Raji (cell line): ENCODE results near the gene LAMA2.

Source experiments
- POLR2A ChIP-seq: IDR thresholded peaks from 2 replicates; pipeline ENCODE4 v1.6.1; 2011; ENCODE audit warnings: low read depth, low read length, control low read depth; ENCODE audit not compliant: insufficient read depth

The LAMA2 gene

DNA sequence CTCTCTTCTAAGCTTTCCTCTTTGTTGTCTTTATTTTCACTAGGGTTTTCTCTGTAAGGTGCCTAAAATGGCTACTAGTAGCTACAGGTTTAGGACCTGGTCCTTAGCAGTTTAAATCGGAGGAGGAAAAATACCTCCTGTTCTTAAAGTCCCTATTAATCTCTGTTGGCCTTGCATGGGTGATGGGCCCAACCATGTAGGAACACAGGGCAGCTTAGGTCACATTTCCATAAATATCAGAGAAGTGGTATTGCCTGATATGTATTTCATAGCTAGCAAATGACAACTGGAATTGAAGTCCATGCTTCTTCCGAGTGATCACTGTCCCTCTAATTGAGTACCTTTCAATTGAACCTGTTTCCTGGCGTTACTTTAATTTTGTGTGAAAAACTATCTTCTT is 70.0 kb downstream of the LAMA2 start:
- no peak for TF ChIP-seq POLR2A

DNA sequence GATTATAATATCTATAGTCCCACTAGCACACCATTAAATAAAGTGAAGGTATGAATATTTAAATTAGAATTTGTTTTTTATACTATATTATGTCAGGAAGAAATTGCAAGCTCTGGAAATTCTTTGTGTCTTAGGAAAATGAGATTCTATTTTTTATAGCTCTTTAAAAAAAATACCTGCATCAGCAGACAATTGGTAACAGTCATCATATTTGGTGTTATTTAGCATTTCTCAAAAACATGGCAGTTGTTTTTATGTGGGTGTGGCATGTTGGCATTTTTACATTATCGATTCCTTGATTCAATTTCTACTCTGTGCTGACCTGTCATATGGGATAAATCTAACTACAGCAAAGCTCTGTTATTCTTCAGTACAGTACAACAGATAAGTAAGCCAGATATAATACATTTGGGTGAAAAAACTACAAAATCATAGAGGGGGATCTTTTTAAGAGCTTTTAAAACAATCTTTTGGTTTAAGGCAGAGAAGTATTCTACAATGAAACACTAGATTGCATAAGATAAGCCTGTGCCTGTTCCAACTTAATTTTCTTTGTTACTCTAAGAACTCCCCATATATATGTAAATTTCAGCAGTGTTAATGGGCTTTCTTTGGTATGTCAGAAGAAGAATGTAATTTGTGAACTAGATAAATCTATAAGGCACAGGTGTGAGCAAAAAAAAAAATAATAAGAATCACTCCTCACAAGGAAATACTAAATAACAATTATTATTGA is 71.5 kb downstream of the LAMA2 start:
- no peak for TF ChIP-seq POLR2A

DNA sequence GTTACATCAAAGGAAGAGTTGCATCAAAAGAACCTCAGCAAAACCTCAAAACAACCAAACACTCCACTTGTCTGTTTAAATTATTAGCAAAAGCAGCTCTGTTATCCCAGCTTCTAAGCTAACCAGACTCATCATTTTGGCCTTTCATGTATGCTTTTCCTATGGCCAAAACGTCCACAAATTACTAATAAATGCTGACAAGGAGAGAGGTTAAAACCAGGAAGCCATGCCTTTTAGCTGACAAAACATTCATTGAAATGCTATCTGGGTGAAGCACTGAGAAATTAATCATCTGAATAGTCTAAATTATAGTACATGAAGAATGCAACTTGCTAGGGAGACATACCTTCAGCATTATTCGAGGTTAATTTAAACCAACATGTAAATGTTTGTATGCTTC is 80.6 kb downstream of the LAMA2 start:
- no peak for TF ChIP-seq POLR2A

DNA sequence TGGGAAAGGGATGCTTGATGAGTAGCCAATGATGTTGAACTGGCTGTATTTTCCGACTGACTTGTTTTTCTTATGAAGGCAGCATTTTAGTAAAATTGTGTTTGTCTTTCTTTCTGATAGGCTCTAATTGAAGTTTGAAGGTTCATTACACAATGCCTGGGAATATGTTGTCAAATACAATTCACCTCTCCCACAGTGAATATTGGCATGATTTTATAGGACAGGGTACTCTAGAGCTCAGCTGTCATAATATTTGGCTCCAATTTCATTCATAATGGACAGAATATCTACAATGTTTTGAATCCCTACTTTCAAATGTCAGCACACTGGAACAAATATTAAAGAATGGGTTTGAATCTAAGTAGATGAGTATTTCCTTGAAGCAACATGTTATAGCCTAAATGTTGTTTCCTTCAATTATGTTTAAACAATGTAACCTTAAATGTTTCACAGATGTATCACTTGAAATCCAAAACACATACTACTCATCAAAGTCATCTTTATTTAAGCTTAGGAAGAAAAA is 81.4 kb downstream of the LAMA2 start:
- no peak for TF ChIP-seq POLR2A

DNA sequence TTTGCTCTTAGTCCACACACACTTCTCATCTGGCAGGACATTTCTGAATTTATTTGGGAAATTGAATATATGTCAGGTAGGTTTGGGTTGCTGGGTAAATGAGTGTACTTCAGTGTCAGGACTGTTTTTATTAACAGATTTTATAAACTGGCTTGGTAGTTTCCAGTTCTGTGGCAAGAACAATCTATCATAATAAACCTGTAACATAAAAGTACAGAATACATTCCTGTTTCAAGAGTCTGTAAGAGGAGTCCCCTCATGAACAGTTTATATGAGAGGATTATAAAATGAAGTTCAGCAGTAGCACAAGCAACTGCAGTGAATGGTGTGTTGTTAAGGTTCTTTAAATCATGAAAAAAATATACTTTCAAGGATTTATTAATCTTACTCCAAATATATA is 81.8 kb downstream of the LAMA2 start:
- no peak for TF ChIP-seq POLR2A

DNA sequence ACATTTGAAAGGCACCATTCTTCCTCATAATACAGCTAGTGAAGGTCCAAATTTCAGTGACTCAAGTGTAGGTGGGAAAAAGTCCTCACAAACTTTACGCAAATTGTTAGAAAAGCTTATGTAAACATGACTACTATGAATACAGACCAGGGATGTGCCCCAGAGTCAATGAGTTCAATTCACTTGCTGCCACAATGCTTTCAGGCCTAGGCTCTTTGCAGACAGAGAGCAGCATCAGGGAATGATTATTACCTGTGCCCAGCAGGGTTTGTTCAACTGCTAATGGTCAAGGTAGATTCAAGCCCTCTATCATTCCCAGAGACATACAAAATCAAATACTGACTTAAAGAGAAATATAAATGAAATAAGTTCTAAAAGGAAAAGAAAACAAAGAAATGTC is 84.0 kb downstream of the LAMA2 start:
- TF ChIP-seq POLR2A: no peak

DNA sequence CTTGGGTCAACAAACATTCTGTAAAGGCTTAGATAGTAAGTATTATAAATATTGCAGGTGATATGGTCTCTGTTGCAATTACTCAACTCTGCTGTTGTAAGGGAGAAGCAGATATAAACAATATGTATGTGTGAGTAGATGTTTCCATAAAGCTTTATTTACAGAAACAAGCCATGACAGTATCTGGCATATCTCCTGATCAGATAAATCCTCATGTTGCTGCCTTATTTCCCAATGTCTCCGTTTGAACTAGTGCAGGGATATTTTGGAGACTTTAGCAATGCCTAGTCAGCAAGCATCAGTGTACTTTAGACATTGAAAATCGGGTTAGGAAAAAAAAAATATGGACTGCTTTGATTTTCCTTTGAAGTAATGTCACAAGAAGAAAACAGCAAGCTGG is 96.1 kb downstream of the LAMA2 start:
- no peak for TF ChIP-seq POLR2A

DNA sequence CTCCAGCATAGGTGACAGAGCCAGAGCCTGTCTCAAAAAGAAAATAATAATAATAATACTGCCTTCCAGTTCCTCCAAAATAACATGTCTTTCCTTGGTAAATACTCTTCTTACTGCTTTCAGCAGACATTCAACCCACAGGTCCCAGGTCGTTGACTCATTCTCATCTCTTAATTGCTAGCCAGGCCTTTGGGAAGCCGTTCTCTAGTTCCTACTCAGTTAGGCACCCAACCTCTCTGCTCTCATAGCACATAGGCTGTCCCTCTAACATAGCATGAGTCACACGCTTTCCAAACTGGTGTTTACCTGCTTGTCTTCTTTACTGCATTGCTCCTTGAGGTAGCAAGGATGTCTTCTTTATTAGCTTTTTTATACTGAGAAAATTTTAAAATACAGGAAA is 98.8 kb downstream of the LAMA2 start:
- no peak for TF ChIP-seq POLR2A

DNA sequence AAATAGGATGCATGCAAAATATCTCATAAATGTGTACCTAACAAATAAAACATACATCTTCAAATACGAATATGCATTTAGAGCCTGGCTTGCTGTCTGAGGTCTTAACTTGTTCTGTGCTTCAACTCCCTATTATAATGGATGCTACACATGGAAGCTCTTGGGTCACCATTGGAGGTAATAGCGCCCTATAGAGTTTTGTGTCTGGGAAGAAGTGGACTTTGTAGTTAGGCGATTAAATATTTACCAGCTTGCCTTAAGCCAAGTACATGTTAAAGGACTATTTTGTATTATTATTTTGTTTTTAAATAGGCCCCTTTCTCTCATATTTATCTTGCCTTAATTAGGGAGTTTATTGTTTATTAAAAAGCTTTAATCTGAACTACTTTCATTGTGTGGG is 107.4 kb downstream of the LAMA2 start:
- TF ChIP-seq POLR2A: no peak

DNA sequence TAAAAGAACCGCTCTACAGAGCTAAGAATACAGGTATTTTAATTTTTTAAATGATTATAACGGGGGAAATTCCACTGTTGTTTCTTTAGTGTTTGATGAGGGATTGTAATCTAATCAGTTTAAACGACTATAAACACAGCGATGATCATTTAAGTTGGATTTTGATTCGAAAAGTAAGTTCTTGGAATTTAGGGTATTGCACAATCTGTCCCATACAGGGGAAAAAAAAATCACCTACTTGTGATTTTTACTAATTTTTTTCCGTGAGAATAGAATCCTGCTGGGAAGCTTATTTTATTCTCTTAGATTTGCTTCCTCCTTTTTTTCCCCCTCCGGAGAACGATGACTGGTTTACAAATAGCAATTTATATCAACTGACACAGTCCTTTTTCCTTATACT is 108.0 kb downstream of the LAMA2 start:
- no peak for TF ChIP-seq POLR2A

DNA sequence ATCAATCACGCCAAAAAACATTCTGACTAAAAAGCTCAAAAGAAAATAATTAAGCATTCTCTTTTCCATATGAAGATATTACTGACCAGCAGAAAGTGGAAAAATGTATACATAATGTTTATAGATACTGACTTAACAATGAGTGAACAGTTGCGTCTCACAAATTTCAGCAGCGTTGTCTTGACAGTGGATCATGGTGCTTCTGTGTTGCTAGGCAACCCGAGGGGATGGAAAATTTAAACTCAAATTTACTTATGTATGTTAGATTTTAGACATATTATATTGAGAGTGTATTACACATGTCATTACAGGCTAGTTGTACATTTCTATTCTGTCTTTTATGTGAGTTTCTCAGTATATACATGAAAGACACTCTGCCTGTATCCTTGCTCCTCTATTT is 110.2 kb downstream of the LAMA2 start:
- no peak for TF ChIP-seq POLR2A

DNA sequence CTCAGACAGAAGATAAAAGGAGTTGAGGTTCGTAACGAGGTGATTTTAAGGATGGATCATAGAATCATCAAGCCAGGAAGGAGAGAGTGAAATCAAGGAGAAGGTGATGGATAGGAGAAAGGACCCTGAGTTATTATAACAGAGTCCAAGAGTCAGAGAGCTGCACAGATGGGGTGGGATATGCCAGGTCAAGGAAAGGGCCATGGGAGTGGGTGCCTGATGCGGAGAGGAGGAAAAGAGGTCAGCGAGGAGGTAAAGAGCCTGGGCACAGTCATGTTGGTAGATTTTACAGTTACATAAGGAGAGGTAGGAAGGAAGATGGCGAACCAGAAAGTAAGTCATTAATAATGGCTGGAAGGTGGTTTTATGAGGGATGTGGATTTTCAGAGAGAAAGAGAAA is 114.9 kb downstream of the LAMA2 start:
- TF ChIP-seq POLR2A: no peak

DNA sequence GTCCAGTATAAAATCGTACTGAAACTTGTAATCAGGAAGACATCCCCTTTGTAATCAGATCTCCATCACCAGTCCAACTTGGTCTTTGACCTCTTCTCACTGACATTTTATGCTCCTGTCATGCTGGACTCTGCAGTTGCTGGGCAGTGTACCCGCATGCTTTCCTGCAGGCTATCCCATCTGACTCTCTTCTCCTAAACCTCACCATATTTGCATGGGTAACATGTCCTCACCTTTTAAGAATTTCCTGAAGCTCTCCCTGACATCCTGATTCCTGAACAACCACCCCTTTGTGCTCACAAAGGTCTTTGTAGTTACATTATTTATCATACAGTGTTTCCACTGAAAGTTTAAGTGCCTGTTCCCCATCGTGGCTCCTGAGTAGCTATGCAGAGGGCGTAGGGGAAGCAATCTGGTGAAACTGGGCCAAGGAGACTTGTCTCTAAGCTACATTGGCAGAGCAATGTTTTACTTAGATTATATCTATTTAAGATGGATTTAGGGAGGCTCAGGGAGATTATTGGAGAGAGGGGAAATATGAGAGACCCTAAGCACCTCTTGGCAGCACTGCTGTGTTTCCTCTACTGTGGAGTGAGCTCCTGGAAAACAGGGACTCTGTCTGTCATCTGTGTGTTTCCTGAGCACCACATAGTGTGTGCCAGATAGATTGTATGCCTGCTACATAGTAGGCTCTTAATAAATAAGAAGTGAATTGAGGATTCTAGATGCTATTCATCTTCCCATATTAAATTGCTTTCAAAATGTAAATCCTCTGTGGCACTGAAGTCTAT is 124.0 kb downstream of the LAMA2 start:
- TF ChIP-seq POLR2A: no peak

DNA sequence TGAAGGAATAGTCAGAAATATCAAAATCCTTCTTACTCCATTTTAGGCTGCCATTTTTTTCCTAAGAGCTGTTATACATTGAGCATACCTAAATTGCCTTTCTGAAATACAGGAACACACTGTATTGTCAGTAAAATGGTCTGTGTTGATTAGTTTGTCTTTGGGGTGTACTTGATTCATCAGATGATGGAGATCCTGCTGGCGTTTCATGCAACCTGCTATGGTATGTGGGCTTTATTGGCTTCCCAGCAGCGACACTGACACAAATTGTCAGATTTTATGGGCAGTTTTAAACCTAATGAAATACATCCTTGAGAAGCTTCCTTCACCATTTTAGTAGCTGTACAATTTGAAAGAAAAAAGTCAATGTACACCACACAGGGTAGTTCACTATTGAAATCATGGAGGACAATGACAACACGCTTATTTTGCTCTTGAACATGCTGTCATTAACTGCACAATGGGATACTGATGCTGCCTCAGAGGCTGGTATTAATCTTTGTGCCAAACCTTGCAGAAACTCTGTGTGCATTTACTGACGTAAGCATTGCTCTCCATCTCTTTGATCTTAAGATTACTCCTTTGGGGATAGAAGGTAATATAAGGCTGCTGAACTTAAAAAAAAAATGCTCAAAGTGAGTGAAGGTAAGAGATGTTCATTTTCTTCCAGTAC is 124.9 kb downstream of the LAMA2 start:
- no peak for TF ChIP-seq POLR2A

DNA sequence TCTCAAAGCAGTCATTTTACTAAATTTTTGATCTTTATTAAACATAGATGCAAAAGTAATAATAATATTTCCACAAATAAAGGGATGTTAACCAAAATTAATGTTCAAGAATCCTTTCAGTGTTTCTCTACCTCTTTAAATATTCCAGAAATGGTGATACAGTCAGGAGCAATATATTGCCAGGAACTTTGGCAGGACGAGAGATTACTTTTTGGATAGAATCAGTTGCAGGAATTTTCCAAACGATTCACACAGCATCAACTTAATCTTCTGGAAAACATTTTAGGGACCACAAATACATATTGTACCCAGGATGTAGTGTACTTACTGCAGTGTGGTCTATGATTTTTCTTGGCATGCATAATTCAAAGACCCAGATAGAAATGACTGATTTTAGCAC is 125.7 kb downstream of the LAMA2 start:
- TF ChIP-seq POLR2A: no peak

DNA sequence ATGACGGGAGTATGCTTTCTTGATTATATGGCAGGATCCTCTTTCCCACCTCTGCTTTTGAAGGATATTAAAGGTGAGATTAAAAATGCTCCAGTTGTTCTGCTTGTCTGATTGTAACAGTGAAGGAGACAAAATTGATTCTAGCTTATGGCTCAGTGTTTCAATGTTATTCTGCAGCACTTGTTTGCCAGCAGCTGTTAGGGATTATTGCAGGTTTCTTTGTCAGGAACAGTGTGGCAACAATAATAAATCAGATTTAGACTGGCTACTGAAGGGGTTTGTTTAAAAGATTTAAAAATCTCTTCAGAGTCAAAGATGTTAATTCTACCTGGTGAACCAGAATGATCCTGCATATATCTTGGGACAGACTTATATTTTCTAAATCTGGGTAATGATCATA is 126.9 kb downstream of the LAMA2 start:
- no peak for TF ChIP-seq POLR2A

DNA sequence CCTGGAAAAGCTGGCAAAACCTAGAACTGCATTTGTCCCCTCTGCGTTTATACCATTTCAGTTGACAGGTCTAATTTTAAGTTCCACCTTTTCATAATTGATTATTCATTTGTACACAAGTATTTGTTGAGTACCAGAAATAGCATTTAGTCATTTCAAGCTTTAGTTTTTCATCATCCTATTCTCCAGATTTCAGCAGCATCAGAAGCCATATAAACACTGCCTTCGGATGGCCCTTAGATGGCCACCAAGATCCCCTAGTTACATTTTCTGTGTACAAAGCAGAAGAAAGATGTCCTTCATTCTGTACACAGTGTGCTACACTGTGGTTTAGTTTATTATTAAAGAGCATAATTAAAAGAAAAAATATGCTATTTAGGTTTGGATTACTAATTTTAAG is 131.4 kb downstream of the LAMA2 start:
- TF ChIP-seq POLR2A: no peak

DNA sequence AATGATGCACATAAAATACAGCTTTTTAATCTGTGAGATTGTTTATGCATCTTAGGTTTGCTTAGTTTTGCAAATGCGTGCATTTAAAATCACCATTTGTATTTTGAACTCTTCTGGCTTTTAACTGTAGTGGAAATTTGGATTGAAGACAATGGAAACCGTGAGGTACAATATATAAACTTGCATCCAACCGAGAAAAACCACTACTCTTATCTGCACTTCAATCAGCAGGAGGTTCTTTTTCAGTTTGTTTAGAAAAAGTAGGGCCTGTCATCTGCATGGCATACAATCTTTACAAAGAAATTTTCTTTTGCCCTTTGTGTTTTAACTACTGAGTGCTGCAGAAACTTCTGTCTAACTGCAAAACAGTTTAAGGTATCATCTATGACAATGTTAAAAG is 132.8 kb downstream of the LAMA2 start:
- TF ChIP-seq POLR2A: no peak
